NB4 (cell line): ENCODE results near the gene EDEM1.

Source experiments
- CTCF ChIP-seq: IDR thresholded peaks from one replicate; pipeline ENCODE4 v1.5.1; 2012; ENCODE audit warnings: low read depth, low read length
- MYC ChIP-seq: IDR thresholded peaks from 2 replicates; pipeline ENCODE4 v1.6.1; 2011; ENCODE audit warnings: low read depth, low read length
- POLR2A ChIP-seq: IDR thresholded peaks from 2 replicates; pipeline ENCODE4 v1.6.1; 2011; ENCODE audit warnings: mild to moderate bottlenecking; ENCODE audit not compliant: insufficient read length; ENCODE audit errors: extremely low read depth

- no peak for TF ChIP-seq MYC
- TF ChIP-seq CTCF, result no peak
- TF ChIP-seq POLR2A, result no peak
These were observed 2.8 kb downstream of the EDEM1 start for GRCh38 chr3:5190147-5190791.
